Nephron (organoid): ENCODE measurements around the gene PPP1R16B.
"Not testable (repeated sequence)": the region's sequence is repeated elsewhere in the genome, so short reads cannot be mapped to it uniquely, and the experiment has no call there.

Experiments
- H3K27ac Mint-ChIP-seq, 3 experiments: 2 replicates each; pipeline ENCODE4 v1.8.0; 2020; ENCODE audit warnings: mixed read lengths in 3 of 3, mild to moderate bottlenecking in 2 of 3, moderate library complexity in 1 of 3
- H3K27me3 Mint-ChIP-seq: 2 replicates; pipeline ENCODE4 v1.8.0; 2021; ENCODE audit warnings: low read depth, mild to moderate bottlenecking, moderate library complexity, mixed read lengths
- H3K36me3 Mint-ChIP-seq: 2 replicates; pipeline ENCODE4 v1.8.0; 2020; ENCODE audit warnings: low read depth, mixed read lengths
- H3K4me1 Mint-ChIP-seq: 2 replicates; pipeline ENCODE4 v1.8.0; 2020; ENCODE audit warnings: mixed read lengths
- H3K4me3 Mint-ChIP-seq, 3 experiments: 2 replicates each; pipeline ENCODE4 v1.8.0; 2020; ENCODE audit warnings: mild to moderate bottlenecking in 3 of 3, mixed read lengths in 3 of 3, moderate library complexity in 2 of 3
- H3K9me3 Mint-ChIP-seq: 2 replicates; pipeline ENCODE4 v1.8.0; 2020; ENCODE audit warnings: mixed read lengths
- TF ChIP-seq, protein P1 (sequence below), 3 experiments: fragments of 200-600 bp; sonication (generic); IDR thresholded peaks; one replicate each; pipeline ENCODE4 v1.5.0; 2021; ENCODE audit warnings: antibody characterized with exemption in 3 of 3; ENCODE audit not compliant: unreplicated experiment in 3 of 3

Gene PPP1R16B

GRCh38 chr20:38812709-38813573 lies 7.4 kb downstream of the PPP1R16B start:
- Mint-ChIP-seq H3K27me3 (peaks cover 61% of the 10 kb centered on the region), H3K4me1 (no peaks in the 10 kb centered on the region), H3K36me3 (no peaks in the 10 kb centered on the region), H3K9me3 (peaks cover 5% of the 10 kb centered on the region), H3K27ac (no peak overlapping the region), H3K4me3 (no peak overlapping the region)
- TF ChIP-seq, protein P1, sequence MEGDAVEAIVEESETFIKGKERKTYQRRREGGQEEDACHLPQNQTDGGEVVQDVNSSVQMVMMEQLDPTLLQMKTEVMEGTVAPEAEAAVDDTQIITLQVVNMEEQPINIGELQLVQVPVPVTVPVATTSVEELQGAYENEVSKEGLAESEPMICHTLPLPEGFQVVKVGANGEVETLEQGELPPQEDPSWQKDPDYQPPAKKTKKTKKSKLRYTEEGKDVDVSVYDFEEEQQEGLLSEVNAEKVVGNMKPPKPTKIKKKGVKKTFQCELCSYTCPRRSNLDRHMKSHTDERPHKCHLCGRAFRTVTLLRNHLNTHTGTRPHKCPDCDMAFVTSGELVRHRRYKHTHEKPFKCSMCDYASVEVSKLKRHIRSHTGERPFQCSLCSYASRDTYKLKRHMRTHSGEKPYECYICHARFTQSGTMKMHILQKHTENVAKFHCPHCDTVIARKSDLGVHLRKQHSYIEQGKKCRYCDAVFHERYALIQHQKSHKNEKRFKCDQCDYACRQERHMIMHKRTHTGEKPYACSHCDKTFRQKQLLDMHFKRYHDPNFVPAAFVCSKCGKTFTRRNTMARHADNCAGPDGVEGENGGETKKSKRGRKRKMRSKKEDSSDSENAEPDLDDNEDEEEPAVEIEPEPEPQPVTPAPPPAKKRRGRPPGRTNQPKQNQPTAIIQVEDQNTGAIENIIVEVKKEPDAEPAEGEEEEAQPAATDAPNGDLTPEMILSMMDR (IDR thresholded peaks at IDR 0.05; ENCODE audit: unreplicated experiment in 3 of 3): no peak

- not testable (repeated sequence) for H3K4me1 Mint-ChIP-seq, H3K4me3 Mint-ChIP-seq, H3K27ac Mint-ChIP-seq, H3K9me3 Mint-ChIP-seq, H3K36me3 Mint-ChIP-seq
- peaks cover 55% of the 10 kb centered on the region for H3K27me3 Mint-ChIP-seq
Observed at GRCh38 chr20:38813574-38813962, 8.1 kb downstream of the PPP1R16B start.

- H3K4me1 Mint-ChIP-seq: no peaks in the 10 kb centered on the region
- TF ChIP-seq, protein P1 (IDR thresholded peaks at IDR 0.05; ENCODE audit: unreplicated experiment in 3 of 3): no peak
- H3K27ac Mint-ChIP-seq: no peak overlapping the region
- H3K36me3 Mint-ChIP-seq: no peaks in the 10 kb centered on the region
- no peak overlapping the region for H3K4me3 Mint-ChIP-seq
- H3K27me3 Mint-ChIP-seq: peaks cover 49% of the 10 kb centered on the region
- peaks cover 5% of the 10 kb centered on the region for H3K9me3 Mint-ChIP-seq
Observed at GRCh38 chr20:38815446-38815845, 9.9 kb downstream of the PPP1R16B start.

DNA sequence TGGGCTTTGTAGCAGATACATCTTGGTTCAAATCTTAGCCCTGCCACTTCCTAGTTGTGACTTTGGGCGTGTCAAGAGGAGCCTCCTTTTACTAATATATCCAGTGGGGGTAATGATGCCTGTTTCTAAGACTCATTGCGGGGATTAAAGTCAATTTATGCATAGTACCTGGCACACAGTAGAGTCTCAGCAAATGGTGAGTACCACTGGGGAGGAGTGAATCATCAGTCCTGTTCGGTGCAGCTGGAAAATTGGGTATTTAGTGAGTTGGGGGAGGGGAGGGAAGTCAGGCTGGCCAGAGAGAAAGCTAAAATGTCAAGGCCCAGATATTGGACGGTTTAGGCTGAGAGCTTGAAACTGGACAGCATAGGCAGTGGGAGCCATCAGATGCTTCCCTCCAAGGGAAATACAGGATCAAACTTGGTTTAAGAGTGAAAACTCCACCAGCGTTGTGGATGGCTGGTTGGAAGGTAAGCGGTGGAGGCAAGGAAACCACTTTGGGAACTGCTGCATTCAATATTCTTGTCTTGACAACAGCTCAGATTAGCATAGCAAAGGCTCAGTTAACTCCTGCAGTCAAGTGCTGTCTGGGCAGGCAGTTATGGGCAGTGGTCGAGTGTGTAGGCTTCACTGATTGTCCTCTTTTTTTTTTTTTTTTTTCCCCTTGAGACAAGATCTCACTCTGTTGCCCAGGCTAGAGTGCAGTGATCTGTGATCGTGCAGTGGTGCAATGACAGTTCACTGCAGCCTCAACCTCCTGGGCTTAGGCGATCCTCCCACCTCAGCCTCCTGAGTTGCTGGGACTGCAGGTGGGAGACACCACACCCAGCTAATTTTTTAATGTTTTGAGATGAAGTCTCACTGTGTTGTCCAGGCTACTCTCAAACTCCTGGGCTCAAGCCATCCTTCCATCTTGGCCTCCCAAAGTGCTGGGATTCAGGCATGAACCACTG lies 12.9 kb downstream of the PPP1R16B start:
- peaks cover 16% of the 10 kb centered on the region for H3K9me3 Mint-ChIP-seq
- TF ChIP-seq, protein P1 (IDR thresholded peaks at IDR 0.05; ENCODE audit: unreplicated experiment in 3 of 3): no peak
- H3K27ac Mint-ChIP-seq: no peak overlapping the region
- H3K36me3 Mint-ChIP-seq: no peaks in the 10 kb centered on the region
- no peak overlapping the region for H3K4me3 Mint-ChIP-seq
- peaks cover 48% of the 10 kb centered on the region for H3K27me3 Mint-ChIP-seq
- no peaks in the 10 kb centered on the region for H3K4me1 Mint-ChIP-seq

GRCh38 chr20:38825571-38825900 lies 20.0 kb downstream of the PPP1R16B start:
- Mint-ChIP-seq H3K4me3 (no peak overlapping the region), H3K36me3 (no peaks in the 10 kb centered on the region), H3K4me1 (peaks cover 21% of the 10 kb centered on the region), H3K9me3 (peaks cover 11% of the 10 kb centered on the region), H3K27me3 (peaks cover 71% of the 10 kb centered on the region), H3K27ac (no peak overlapping the region)
- TF ChIP-seq, protein P1 (IDR thresholded peaks at IDR 0.05; ENCODE audit: unreplicated experiment in 3 of 3): no peak

GRCh38 chr20:38825901-38826625 lies 20.6 kb downstream of the PPP1R16B start:
- H3K9me3 Mint-ChIP-seq: peaks cover 11% of the 10 kb centered on the region
- TF ChIP-seq, protein P1 (IDR thresholded peaks at IDR 0.05; ENCODE audit: unreplicated experiment in 3 of 3): no peak
- no peak overlapping the region for H3K27ac Mint-ChIP-seq
- H3K4me1 Mint-ChIP-seq: peaks cover 21% of the 10 kb centered on the region
- no peaks in the 10 kb centered on the region for H3K36me3 Mint-ChIP-seq
- H3K4me3 Mint-ChIP-seq: no peak overlapping the region
- H3K27me3 Mint-ChIP-seq: peaks cover 70% of the 10 kb centered on the region
